Endothelial cell of umbilical vein (primary cell): ENCODE data around the gene CDK9. TPM values are rescaled to one million over a fixed set of nuclear protein-coding genes. Genes with fewer than 3 reads are reported as not detected.

Experiments
- BruUV-seq: library from RNA; stranded (reverse); fragments of 400-500 nt; replicated peaks from 2 replicates; lab custom pipeline; 2021; lab: Mats Ljungman, UMichigan
- CTCF ChIA-PET: fragments of 300-600, 350-600 bp; sonication (Branson Sonifier 250); formaldehyde crosslinking; loops from one replicate; lab custom pipeline; 2021; ENCODE audit warnings: antibody characterized with exemption, inconsistent platforms; lab: Charles Lee
- POLR2A ChIA-PET: fragments of 300-600, 350-600 bp; sonication (Branson Sonifier 250); formaldehyde crosslinking; loops from one replicate; lab custom pipeline; 2021; ENCODE audit warnings: antibody characterized with exemption, inconsistent platforms; lab: Charles Lee
- DNase-seq: peaks from one replicate; pipeline ENCODE4 v3.0.0-alpha.2; 2011; ENCODE audit warnings: low read depth, low spot score
- FAIRE-seq: peaks from 2 replicates; lab custom pipeline; 2011; peaks lifted over from hg19 to GRCh38; lab: Jason Lieb, UNC
- H2AFZ ChIP-seq: 2 replicates; pipeline ENCODE4 v1.6.0; 2012; ENCODE audit warnings: low read depth, low read length, control low read depth, inconsistent platforms
- H3K27ac ChIP-seq: 2 replicates; pipeline ENCODE4 v1.5.1; 2011; ENCODE audit warnings: low read depth, mild to moderate bottlenecking, control low read depth, low read length, moderate library complexity; ENCODE audit not compliant: insufficient read depth
- H3K27me3 ChIP-seq, 2 experiments: 2 replicates each; pipeline versions ENCODE4 v1.6.0 to v1.6.1; 2011; ENCODE audit warnings: low read length in 2 of 2, mixed read lengths in 1 of 2; ENCODE audit not compliant: control insufficient read depth in 2 of 2, insufficient read depth in 2 of 2
- H3K36me3 ChIP-seq, 2 experiments: 2 replicates in 1 of 2; 3 replicates in 1 of 2; pipeline ENCODE4 v1.5.1; 2011; ENCODE audit warnings: low read length in 2 of 2, mild to moderate bottlenecking in 1 of 2, moderate library complexity in 1 of 2; ENCODE audit not compliant: control insufficient read depth in 2 of 2, insufficient read depth in 2 of 2; ENCODE audit errors: extremely low read depth in 1 of 2
- H3K4me1 ChIP-seq: 3 replicates; pipeline ENCODE4 v1.5.1; 2011; ENCODE audit warnings: mild to moderate bottlenecking, low read length; ENCODE audit not compliant: control insufficient read depth, insufficient read depth; ENCODE audit errors: extremely low read depth
- H3K4me2 ChIP-seq: 2 replicates; pipeline ENCODE4 v1.6.1; 2011; ENCODE audit warnings: low read length, control low read depth, mixed read lengths; ENCODE audit not compliant: insufficient read depth
- H3K4me3 ChIP-seq, 3 experiments: fragments of 200-600 bp in 1 of 3; sonication (generic), shearing (Covaris generic) in 1 of 3; replicated peaks in 1 of 3; 2 replicates each; pipeline ENCODE4 v1.5.1; 2011 to 2016; ENCODE audit warnings: control low read depth in 3 of 3, low read length in 3 of 3, mild to moderate bottlenecking in 2 of 3, inconsistent platforms in 1 of 3, low read depth in 1 of 3, moderate library complexity in 1 of 3; ENCODE audit not compliant: insufficient read depth in 1 of 3
- H3K79me2 ChIP-seq: 2 replicates; pipeline ENCODE4 v1.6.0; 2012; ENCODE audit warnings: low read length, inconsistent platforms; ENCODE audit not compliant: control insufficient read depth, insufficient read depth
- H3K9ac ChIP-seq: replicated peaks from 2 replicates; pipeline ENCODE3; 2011; ENCODE audit warnings: low read length, control low read depth; ENCODE audit not compliant: insufficient read depth; ENCODE audit errors: extremely low read depth
- H3K9me1 ChIP-seq: replicated peaks from 3 replicates; pipeline ENCODE4 v1.6.0; 2011; ENCODE audit warnings: mild to moderate bottlenecking, low read length; ENCODE audit not compliant: control insufficient read depth, insufficient read depth; ENCODE audit errors: extremely low read depth
- H3K9me3 ChIP-seq: replicated peaks from 2 replicates; pipeline ENCODE4 v1.5.1; 2012; ENCODE audit warnings: low read length, inconsistent platforms; ENCODE audit not compliant: control insufficient read depth, insufficient read depth
- H4K20me1 ChIP-seq: replicated peaks from 2 replicates; pipeline ENCODE3; 2011; ENCODE audit warnings: mild to moderate bottlenecking, low read length; ENCODE audit not compliant: control insufficient read depth, insufficient read depth; ENCODE audit errors: extremely low read depth
- EZH2 ChIP-seq: IDR thresholded peaks from 2 replicates; pipeline ENCODE4 v1.6.1; 2012; ENCODE audit warnings: borderline replicate concordance, low read depth, mild to moderate bottlenecking, moderate library complexity, low read length, inconsistent platforms; ENCODE audit not compliant: severe bottlenecking
- JUN ChIP-seq: IDR thresholded peaks from 2 replicates; pipeline ENCODE4 v1.6.1; 2011; ENCODE audit warnings: borderline replicate concordance, low read depth; ENCODE audit not compliant: insufficient read length, insufficient read depth
- MAX ChIP-seq: IDR thresholded peaks from 2 replicates; pipeline ENCODE4 v1.6.1; 2011; ENCODE audit not compliant: insufficient read depth, insufficient read length
- POLR2A ChIP-seq: IDR thresholded peaks from 2 replicates; pipeline ENCODE4 v1.6.1; 2012; ENCODE audit warnings: low read depth, mild to moderate bottlenecking, control low read depth, low read length
- POLR2AphosphoS5 ChIP-seq: IDR thresholded peaks from 2 replicates; pipeline ENCODE4 v1.6.1; 2012; ENCODE audit warnings: low read depth, mild to moderate bottlenecking, control low read depth, low read length, moderate library complexity; ENCODE audit not compliant: insufficient read depth
- dilution Hi-C: fragments of 300-500 bp; cut with MboI; formaldehyde crosslinking; loops from one replicate; pipeline ENCODE4 v1.15.0; 2019; ENCODE audit warnings: low sequenced_read_pairs; ENCODE audit not compliant: extremely low pct_ligation_motif_present
- intact Hi-C: fragments of 100-400 bp; cut with micrococcal nuclease; formaldehyde crosslinking; loops from one replicate; pipeline ENCODE4 v1.10.0; 2022
- polyA plus RNA-seq, 4 experiments: library from polyadenylated mRNA; depleted of rRNA in 3 of 4; stranded (reverse) in 3 of 4; unstranded in 1 of 4; fragments of >200 nt; gene quantifications; 2 replicates each; pipeline versions ENCODE4 v1.2.1 to v1.2.3, GENCODE V29; 2011 to 2012; ENCODE audit warnings: missing spikeins in 1 of 4
- total RNA-seq: library from RNA; stranded (reverse); gene quantifications from 2 replicates; pipeline ENCODE4 v1.2.3, GENCODE V29; 2021
- TF ChIP-seq, protein P1 (sequence below), 2 donors: IDR thresholded peaks; 1 replicate in 1 of 2; 2 replicates in 1 of 2; pipeline ENCODE4 v1.5.1; 2011; ENCODE audit warnings: low read length in 2 of 2, mild to moderate bottlenecking in 2 of 2, moderate library complexity in 2 of 2, control low read depth in 1 of 2, inconsistent platforms in 1 of 2, low read depth in 1 of 2; ENCODE audit not compliant: insufficient read depth in 1 of 2; ENCODE audit errors: extremely low read depth in 1 of 2

CDK9 gene
- total and polyA plus RNA-seq, 2 donors (not counting 3 experiments of a cell fraction or from before 2014, with no cell fraction given): 92.2 to 124 TPM

- Histone ChIP-seq H3K36me3 (peaks cover 44 to 67% of the 10 kb centered on the region in 2 experiments), H2AFZ (no peak overlapping the region), H3K27me3 (no peaks in the 10 kb centered on the region), H3K79me2 (no peaks in the 10 kb centered on the region), H3K4me3 (no peak overlapping the region), H4K20me1 (no peaks in the 10 kb centered on the region), H3K27ac (no peak overlapping the region), H3K4me1 (no peaks in the 10 kb centered on the region), H3K4me2 (no peak overlapping the region), H3K9me3 (no peaks in the 10 kb centered on the region), H3K9ac (no peak overlapping the region), H3K9me1 (no peaks in the 10 kb centered on the region)
- BruUV-seq: no TSS peak
- CTCF ChIA-PET: interaction anchor here (0.6 to 3.5 kb wide), 7 partner anchors 10 to 204 kb away, joined by 3 to 15 read pairs (median 4); partner anchors contain the start of gene TOR2A
- intact Hi-C loops: no loop called here
- FAIRE-seq (no peak), DNase-seq (no peak)
- TF ChIP-seq MAX (no peak), EZH2 (no peak), JUN (no peak), POLR2AphosphoS5 (peak; percentile 50), POLR2A (no peak)
- TF ChIP-seq, protein P1, sequence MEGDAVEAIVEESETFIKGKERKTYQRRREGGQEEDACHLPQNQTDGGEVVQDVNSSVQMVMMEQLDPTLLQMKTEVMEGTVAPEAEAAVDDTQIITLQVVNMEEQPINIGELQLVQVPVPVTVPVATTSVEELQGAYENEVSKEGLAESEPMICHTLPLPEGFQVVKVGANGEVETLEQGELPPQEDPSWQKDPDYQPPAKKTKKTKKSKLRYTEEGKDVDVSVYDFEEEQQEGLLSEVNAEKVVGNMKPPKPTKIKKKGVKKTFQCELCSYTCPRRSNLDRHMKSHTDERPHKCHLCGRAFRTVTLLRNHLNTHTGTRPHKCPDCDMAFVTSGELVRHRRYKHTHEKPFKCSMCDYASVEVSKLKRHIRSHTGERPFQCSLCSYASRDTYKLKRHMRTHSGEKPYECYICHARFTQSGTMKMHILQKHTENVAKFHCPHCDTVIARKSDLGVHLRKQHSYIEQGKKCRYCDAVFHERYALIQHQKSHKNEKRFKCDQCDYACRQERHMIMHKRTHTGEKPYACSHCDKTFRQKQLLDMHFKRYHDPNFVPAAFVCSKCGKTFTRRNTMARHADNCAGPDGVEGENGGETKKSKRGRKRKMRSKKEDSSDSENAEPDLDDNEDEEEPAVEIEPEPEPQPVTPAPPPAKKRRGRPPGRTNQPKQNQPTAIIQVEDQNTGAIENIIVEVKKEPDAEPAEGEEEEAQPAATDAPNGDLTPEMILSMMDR (IDR thresholded peaks at IDR 0.05; ENCODE audit: extremely low read depth in 1 of 2, insufficient read depth in 1 of 2, low read depth in 1 of 2, low read length in 2 of 2): no peak
- dilution Hi-C loops: no loop called here
- POLR2A ChIA-PET: interaction anchor here (1.3 kb wide), 1 partner anchor 23 kb away, joined by 3 read pairs; no protein-coding TSS in a partner anchor
Observed at GRCh38 chr9:127744398-127745110, 41.3 kb upstream of the CDK9 start.
